IPS-15b (cell line): Measurements from ENCODE around the gene HSD17B11.

Source experiments
- H3K27me3 ChIP-seq: one replicate; pipeline ENCODE4 v1.6.1; 2013; ENCODE audit warnings: low read length; ENCODE audit not compliant: control insufficient read depth, insufficient read depth
- H3K36me3 ChIP-seq: one replicate; pipeline ENCODE4 v1.6.1; 2013; ENCODE audit warnings: low read length; ENCODE audit not compliant: control insufficient read depth, insufficient read depth
- H3K4me1 ChIP-seq: one replicate; pipeline ENCODE4 v1.6.1; 2013; ENCODE audit warnings: mild to moderate bottlenecking, low read length; ENCODE audit not compliant: control insufficient read depth, insufficient read depth
- H3K4me3 ChIP-seq: one replicate; pipeline ENCODE4 v1.5.1; 2013; ENCODE audit warnings: low read depth, low read length
- H3K9ac ChIP-seq: one replicate; pipeline ENCODE4 v1.6.1; 2013; ENCODE audit warnings: low read depth, mild to moderate bottlenecking, low read length
- H3K9me3 ChIP-seq: one replicate; pipeline ENCODE4 v1.6.1; 2013; ENCODE audit warnings: mild to moderate bottlenecking, low read length; ENCODE audit not compliant: control insufficient read depth, insufficient read depth

Gene HSD17B11

GRCh38 chr4:87382116-87382515 is 8.9 kb downstream of the HSD17B11 start:
- Histone ChIP-seq H3K36me3 (no peaks in the 10 kb centered on the region), H3K27me3 (no peaks in the 10 kb centered on the region), H3K4me3 (no peak overlapping the region), H3K9ac (no peak overlapping the region), H3K9me3 (no peaks in the 10 kb centered on the region), H3K4me1 (no peaks in the 10 kb centered on the region)

- Histone ChIP-seq H3K36me3 (no peaks in the 10 kb centered on the region), H3K9ac (no peak overlapping the region), H3K4me3 (no peak overlapping the region), H3K27me3 (no peaks in the 10 kb centered on the region), H3K9me3 (no peaks in the 10 kb centered on the region), H3K4me1 (no peaks in the 10 kb centered on the region)
These were observed 13.2 kb downstream of the HSD17B11 start for GRCh38 chr4:87377816-87378215.

DNA sequence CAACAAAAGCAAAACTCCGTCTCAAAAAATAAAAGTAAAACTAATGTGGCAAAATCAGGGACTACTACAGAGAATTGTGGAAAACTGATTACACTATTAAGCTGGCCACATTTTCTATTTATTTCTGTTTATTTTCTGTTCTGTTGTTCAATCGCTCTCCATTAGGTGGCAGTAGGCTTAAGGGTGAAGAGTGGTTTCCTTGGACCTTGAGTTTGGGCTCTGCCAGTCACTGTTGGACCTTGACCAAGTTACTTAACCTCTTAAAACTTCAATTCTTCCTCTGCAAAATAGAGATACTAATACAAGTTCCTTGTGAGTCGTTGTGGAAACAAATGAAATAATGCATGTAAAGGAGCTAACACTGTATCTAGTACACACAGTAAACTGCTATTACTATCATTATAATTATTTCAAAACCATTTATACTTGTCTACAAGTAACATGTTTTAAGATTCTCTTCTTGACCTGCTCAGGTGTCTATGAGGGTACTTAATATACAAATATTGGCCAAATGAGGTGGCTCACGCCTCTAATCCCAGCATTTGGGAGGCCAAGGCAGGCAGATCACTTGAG is 15.2 kb downstream of the HSD17B11 start:
- Histone ChIP-seq H3K4me3 (no peak overlapping the region), H3K4me1 (no peaks in the 10 kb centered on the region), H3K36me3 (no peaks in the 10 kb centered on the region), H3K9ac (no peak overlapping the region), H3K27me3 (no peaks in the 10 kb centered on the region), H3K9me3 (no peaks in the 10 kb centered on the region)

DNA sequence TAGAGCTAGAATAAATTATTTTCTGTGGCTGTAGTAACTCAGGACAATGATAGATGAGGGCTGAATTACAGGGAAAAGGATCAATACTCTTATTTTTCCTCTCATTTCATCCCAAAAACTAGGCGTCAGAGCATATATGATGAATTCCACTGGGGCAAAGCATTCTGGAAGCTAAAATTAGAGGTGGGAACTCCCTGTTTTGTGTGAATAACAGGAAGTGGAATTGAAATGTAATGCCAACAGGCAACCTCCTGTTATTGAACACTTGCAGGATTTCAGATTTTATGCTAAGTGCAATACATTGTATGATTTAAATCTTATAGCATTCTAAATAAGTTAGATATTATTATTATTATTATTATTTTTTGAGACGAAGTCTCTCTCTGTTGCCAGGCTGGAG is 20.9 kb downstream of the HSD17B11 start:
- H3K36me3 ChIP-seq = no peaks in the 10 kb centered on the region
- H3K9ac ChIP-seq = no peak overlapping the region

GRCh38 chr4:87366521-87367162 is 24.3 kb downstream of the HSD17B11 start:
- Histone ChIP-seq H3K9ac (no peak overlapping the region), H3K4me3 (no peak overlapping the region), H3K4me1 (peaks cover 4% of the 10 kb centered on the region), H3K27me3 (no peaks in the 10 kb centered on the region), H3K36me3 (no peaks in the 10 kb centered on the region), H3K9me3 (no peaks in the 10 kb centered on the region)

More for the DNA sequence above, 20.9 kb downstream of the HSD17B11 start:
- no peak overlapping the region for H3K4me3 ChIP-seq
- no peaks in the 10 kb centered on the region for H3K27me3 ChIP-seq
- H3K4me1 ChIP-seq = no peaks in the 10 kb centered on the region
- H3K9me3 ChIP-seq = no peaks in the 10 kb centered on the region

DNA sequence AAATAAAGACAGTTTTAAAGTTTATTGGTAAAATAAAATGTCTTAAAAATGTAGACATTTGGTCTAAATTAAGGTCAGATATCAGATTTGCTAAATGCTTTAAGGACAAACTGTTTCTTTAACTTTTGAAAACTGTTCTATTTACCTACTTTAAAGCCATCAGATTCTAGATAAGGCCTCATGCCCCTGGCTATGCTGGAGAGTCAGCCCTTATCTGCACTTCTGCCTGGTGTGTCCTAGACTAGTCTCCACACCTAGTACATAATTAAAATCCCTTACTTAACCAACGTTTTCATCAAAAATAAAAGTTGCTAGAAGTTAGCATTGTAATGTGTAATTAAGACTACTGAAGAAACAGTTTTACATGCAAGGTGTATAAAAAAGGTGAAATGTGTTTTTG is 25.6 kb downstream of the HSD17B11 start:
- Histone ChIP-seq H3K36me3 (no peaks in the 10 kb centered on the region), H3K9me3 (no peaks in the 10 kb centered on the region), H3K27me3 (no peaks in the 10 kb centered on the region), H3K4me1 (peaks cover 4% of the 10 kb centered on the region), H3K4me3 (no peak overlapping the region), H3K9ac (no peak overlapping the region)

- H3K9ac ChIP-seq = no peak overlapping the region
- no peaks in the 10 kb centered on the region for H3K27me3 ChIP-seq
- H3K4me3 ChIP-seq = no peak overlapping the region
- peaks cover 4% of the 10 kb centered on the region for H3K4me1 ChIP-seq
- no peaks in the 10 kb centered on the region for H3K36me3 ChIP-seq
- H3K9me3 ChIP-seq = no peaks in the 10 kb centered on the region
These were observed 27.4 kb downstream of the HSD17B11 start for GRCh38 chr4:87363552-87363951.

- H3K9me3 ChIP-seq = no peaks in the 10 kb centered on the region
- no peaks in the 10 kb centered on the region for H3K27me3 ChIP-seq
- no peaks in the 10 kb centered on the region for H3K36me3 ChIP-seq
- H3K9ac ChIP-seq = no peak overlapping the region
- H3K4me1 ChIP-seq = peaks cover 4% of the 10 kb centered on the region
- no peak overlapping the region for H3K4me3 ChIP-seq
These were observed 30.6 kb downstream of the HSD17B11 start for GRCh38 chr4:87360338-87360935.

- Histone ChIP-seq H3K9me3 (no peaks in the 10 kb centered on the region), H3K4me3 (no peak overlapping the region), H3K27me3 (no peaks in the 10 kb centered on the region), H3K36me3 (no peaks in the 10 kb centered on the region), H3K4me1 (peaks cover 4% of the 10 kb centered on the region), H3K9ac (no peak overlapping the region)
These were observed 31.7 kb downstream of the HSD17B11 start for GRCh38 chr4:87359258-87359657.

GRCh38 chr4:87356832-87357526 is 34.0 kb downstream of the HSD17B11 start:
- Histone ChIP-seq H3K9ac (no peak overlapping the region), H3K4me3 (no peak overlapping the region), H3K9me3 (no peaks in the 10 kb centered on the region), H3K4me1 (peaks cover 2% of the 10 kb centered on the region), H3K36me3 (no peaks in the 10 kb centered on the region), H3K27me3 (no peaks in the 10 kb centered on the region)

- Histone ChIP-seq H3K4me3 (no peak overlapping the region), H3K36me3 (no peaks in the 10 kb centered on the region), H3K9ac (no peak overlapping the region), H3K27me3 (no peaks in the 10 kb centered on the region), H3K4me1 (peaks cover 2% of the 10 kb centered on the region), H3K9me3 (no peaks in the 10 kb centered on the region)
These were observed 36.6 kb downstream of the HSD17B11 start for GRCh38 chr4:87354168-87355102.
